SK-N-SH treated with all-trans-retinoic acid at 6 μM for 48 hours (cell line): Measurements from ENCODE around the gene IRX1.

Source experiments
- ARNTL ChIP-seq: fragments of 450-650 bp; formaldehyde crosslinking; IDR thresholded peaks from 2 replicates; pipeline ENCODE4 v1.5.0; 2020; ENCODE audit warnings: low read depth, mild to moderate bottlenecking, moderate library complexity, borderline replicate concordance
- CSDC2 ChIP-seq: fragments of 250-450 bp; sonication (Bioruptor Pico); IDR thresholded peaks from 2 replicates; pipeline ENCODE4 v1.5.0; 2020; ENCODE audit warnings: mild to moderate bottlenecking, moderate library complexity
- ESRRG ChIP-seq: fragments of 250-450 bp; sonication (Bioruptor Pico); IDR thresholded peaks from 2 replicates; pipeline ENCODE4 v1.6.1; 2021; ENCODE audit warnings: mild to moderate bottlenecking
- GLIS3 ChIP-seq: fragments of 250-450 bp; sonication (Bioruptor Pico); IDR thresholded peaks from 2 replicates; pipeline ENCODE4 v1.5.0; 2020; ENCODE audit warnings: mild to moderate bottlenecking, moderate library complexity
- RARB ChIP-seq: fragments of 250-450 bp; sonication (Bioruptor Pico); IDR thresholded peaks from 2 replicates; pipeline ENCODE4 v1.8.0; 2021; ENCODE audit warnings: mild to moderate bottlenecking, moderate library complexity
- TOX ChIP-seq: fragments of 250-450 bp; sonication (Bioruptor Pico); IDR thresholded peaks from 2 replicates; pipeline ENCODE4 v1.8.0; 2021; ENCODE audit warnings: mild to moderate bottlenecking, moderate library complexity, borderline replicate concordance
- ZC3H10 ChIP-seq: fragments of 250-450 bp; sonication (Bioruptor Pico); IDR thresholded peaks from 2 replicates; pipeline ENCODE4 v1.5.1; 2021; ENCODE audit warnings: mild to moderate bottlenecking, moderate library complexity
- ZFP3 ChIP-seq: fragments of 250-450 bp; sonication (Bioruptor Pico); IDR thresholded peaks from 2 replicates; pipeline ENCODE4 v1.5.0; 2020; ENCODE audit warnings: mild to moderate bottlenecking, moderate library complexity
- ZFP30 ChIP-seq: fragments of 450-650 bp; formaldehyde crosslinking; IDR thresholded peaks from 2 replicates; pipeline ENCODE4 v1.5.0; 2022; ENCODE audit warnings: mild to moderate bottlenecking, moderate library complexity
- ZNF70 ChIP-seq: fragments of 450-650 bp; formaldehyde crosslinking; IDR thresholded peaks from 2 replicates; pipeline ENCODE4 v1.5.0; 2020; ENCODE audit warnings: mild to moderate bottlenecking, moderate library complexity
- TF ChIP-seq, protein P1 (sequence below): fragments of 250-450 bp; sonication (Bioruptor Pico); IDR thresholded peaks from 2 replicates; pipeline ENCODE4 v1.8.0; 2021; ENCODE audit warnings: low read depth, mild to moderate bottlenecking, moderate library complexity, borderline replicate concordance
- TF ChIP-seq, protein P2 (sequence below): fragments of 250-450 bp; sonication (Bioruptor Pico); IDR thresholded peaks from 2 replicates; pipeline ENCODE4 v1.8.0; 2020; ENCODE audit warnings: mild to moderate bottlenecking, moderate library complexity, borderline replicate concordance

DNA sequence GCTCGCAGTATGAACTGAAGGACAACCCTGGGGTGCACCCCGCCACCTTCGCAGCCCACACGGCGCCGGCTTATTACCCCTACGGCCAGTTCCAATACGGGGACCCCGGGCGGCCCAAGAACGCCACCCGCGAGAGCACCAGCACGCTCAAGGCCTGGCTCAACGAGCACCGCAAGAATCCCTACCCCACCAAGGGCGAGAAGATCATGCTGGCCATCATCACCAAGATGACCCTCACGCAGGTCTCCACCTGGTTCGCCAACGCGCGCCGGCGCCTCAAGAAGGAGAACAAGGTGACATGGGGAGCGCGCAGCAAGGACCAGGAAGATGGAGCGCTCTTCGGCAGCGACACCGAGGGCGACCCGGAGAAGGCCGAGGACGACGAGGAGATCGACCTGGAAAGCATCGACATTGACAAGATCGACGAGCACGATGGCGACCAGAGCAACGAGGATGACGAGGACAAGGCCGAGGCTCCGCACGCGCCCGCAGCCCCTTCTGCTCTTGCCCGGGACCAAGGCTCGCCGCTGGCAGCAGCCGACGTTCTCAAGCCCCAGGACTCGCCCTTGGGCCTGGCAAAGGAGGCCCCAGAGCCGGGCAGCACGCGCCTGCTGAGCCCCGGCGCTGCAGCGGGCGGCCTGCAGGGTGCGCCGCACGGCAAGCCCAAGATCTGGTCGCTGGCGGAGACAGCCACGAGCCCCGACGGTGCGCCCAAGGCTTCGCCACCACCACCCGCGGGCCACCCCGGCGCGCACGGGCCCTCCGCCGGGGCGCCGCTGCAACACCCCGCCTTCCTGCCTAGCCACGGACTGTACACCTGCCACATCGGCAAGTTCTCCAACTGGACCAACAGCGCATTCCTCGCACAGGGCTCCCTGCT is 3.8 kb downstream of the IRX1 start:
- TF ChIP-seq, protein P1, sequence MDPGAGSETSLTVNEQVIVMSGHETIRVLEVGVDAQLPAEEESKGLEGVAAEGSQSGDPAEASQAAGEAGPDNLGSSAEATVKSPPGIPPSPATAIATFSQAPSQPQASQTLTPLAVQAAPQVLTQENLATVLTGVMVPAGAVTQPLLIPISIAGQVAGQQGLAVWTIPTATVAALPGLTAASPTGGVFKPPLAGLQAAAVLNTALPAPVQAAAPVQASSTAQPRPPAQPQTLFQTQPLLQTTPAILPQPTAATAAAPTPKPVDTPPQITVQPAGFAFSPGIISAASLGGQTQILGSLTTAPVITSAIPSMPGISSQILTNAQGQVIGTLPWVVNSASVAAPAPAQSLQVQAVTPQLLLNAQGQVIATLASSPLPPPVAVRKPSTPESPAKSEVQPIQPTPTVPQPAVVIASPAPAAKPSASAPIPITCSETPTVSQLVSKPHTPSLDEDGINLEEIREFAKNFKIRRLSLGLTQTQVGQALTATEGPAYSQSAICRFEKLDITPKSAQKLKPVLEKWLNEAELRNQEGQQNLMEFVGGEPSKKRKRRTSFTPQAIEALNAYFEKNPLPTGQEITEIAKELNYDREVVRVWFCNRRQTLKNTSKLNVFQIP = no peak
- no peak for TF ChIP-seq ESRRG (CRISPR knock-in tag)
- TF ChIP-seq ZFP30 = no peak
- TF ChIP-seq, protein P2, sequence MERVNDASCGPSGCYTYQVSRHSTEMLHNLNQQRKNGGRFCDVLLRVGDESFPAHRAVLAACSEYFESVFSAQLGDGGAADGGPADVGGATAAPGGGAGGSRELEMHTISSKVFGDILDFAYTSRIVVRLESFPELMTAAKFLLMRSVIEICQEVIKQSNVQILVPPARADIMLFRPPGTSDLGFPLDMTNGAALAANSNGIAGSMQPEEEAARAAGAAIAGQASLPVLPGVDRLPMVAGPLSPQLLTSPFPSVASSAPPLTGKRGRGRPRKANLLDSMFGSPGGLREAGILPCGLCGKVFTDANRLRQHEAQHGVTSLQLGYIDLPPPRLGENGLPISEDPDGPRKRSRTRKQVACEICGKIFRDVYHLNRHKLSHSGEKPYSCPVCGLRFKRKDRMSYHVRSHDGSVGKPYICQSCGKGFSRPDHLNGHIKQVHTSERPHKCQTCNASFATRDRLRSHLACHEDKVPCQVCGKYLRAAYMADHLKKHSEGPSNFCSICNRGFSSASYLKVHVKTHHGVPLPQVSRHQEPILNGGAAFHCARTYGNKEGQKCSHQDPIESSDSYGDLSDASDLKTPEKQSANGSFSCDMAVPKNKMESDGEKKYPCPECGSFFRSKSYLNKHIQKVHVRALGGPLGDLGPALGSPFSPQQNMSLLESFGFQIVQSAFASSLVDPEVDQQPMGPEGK (CRISPR knock-in tag) = no peak
- no peak for TF ChIP-seq ARNTL (CRISPR knock-in tag)
- TF ChIP-seq ZNF70 (CRISPR knock-in tag) = no peak
- TF ChIP-seq TOX (CRISPR knock-in tag) = no peak
- TF ChIP-seq ZC3H10 (CRISPR knock-in tag) = no peak
- TF ChIP-seq RARB (CRISPR knock-in tag) = no peak
- no peak for TF ChIP-seq GLIS3
- no peak for TF ChIP-seq ZFP3
- no peak for TF ChIP-seq CSDC2
